RPMI7951 (cell line): ENCODE data around the gene ARID1B. TPM values are rescaled to one million over a fixed set of nuclear protein-coding genes. Genes with fewer than 3 reads are reported as not detected.

Experiments
- DNase-seq: peaks from one replicate; pipeline ENCODE4 v3.0.0-alpha.2; 2012; ENCODE audit warnings: low read depth
- total RNA-seq: library from RNA; depleted of rRNA; stranded (reverse); fragments of >200 nt; shearing (Covaris generic); gene quantifications from 2 replicates; pipeline ENCODE4 v1.2.3, GENCODE V29; 2014

The ARID1B gene
- total RNA-seq, 1 experiment from 2014 or later = 14.8 TPM

- DNase-seq = no peak
Observed at GRCh38 chr6:156851454-156851921, 74.3 kb downstream of the ARID1B start.

- DNase-seq = no peak
Observed at GRCh38 chr6:156852147-156852857, 75.1 kb downstream of the ARID1B start.

- DNase-seq = no peak
Observed at GRCh38 chr6:156852858-156853216, 75.7 kb downstream of the ARID1B start.

GRCh38 chr6:156853733-156854132 is 76.6 kb downstream of the ARID1B start:
- no peak for DNase-seq

GRCh38 chr6:156854466-156855161 is 77.4 kb downstream of the ARID1B start:
- DNase-seq = no peak

- DNase-seq = no peak
Observed at GRCh38 chr6:156857573-156857972, 80.4 kb downstream of the ARID1B start.

- DNase-seq = no peak
Observed at GRCh38 chr6:156859686-156860085, 82.5 kb downstream of the ARID1B start.

GRCh38 chr6:156862711-156863110 is 85.5 kb downstream of the ARID1B start:
- DNase-seq = no peak

- no peak for DNase-seq
Observed at GRCh38 chr6:156863504-156863903, 86.3 kb downstream of the ARID1B start.

- peak; percentile 24 for DNase-seq
Observed at GRCh38 chr6:156864557-156864956, 87.4 kb downstream of the ARID1B start.

- no peak for DNase-seq
Observed at GRCh38 chr6:156865019-156865629, 87.9 kb downstream of the ARID1B start.

- DNase-seq = peak; percentile 76
Observed at GRCh38 chr6:156866220-156867015, 89.2 kb downstream of the ARID1B start.

- DNase-seq = no peak
Observed at GRCh38 chr6:156867121-156867520, 89.9 kb downstream of the ARID1B start.

- no peak for DNase-seq
Observed at GRCh38 chr6:156868385-156868784, 91.2 kb downstream of the ARID1B start.

- no peak for DNase-seq
Observed at GRCh38 chr6:156869980-156870398, 92.8 kb downstream of the ARID1B start.

- no peak for DNase-seq
Observed at GRCh38 chr6:156870924-156871539, 93.9 kb downstream of the ARID1B start.

GRCh38 chr6:156872903-156873302 is 95.7 kb downstream of the ARID1B start:
- DNase-seq = no peak

GRCh38 chr6:156873654-156874380 is 96.6 kb downstream of the ARID1B start:
- no peak for DNase-seq

- DNase-seq = no peak
Observed at GRCh38 chr6:156875062-156875461, 97.9 kb downstream of the ARID1B start.

- peak; percentile 22 for DNase-seq
Observed at GRCh38 chr6:156876302-156876701, 99.1 kb downstream of the ARID1B start.
